Bronchial epithelial cell (primary cell): ENCODE measurements around the gene METTL25B. TPM values are rescaled to one million over a fixed set of nuclear protein-coding genes. Genes with fewer than 3 reads are reported as not detected.

ENCODE experiments used
- DNase-seq: peaks from one replicate; pipeline ENCODE4 v3.0.0-alpha.2; 2010; ENCODE audit warnings: low read depth
- FAIRE-seq: peaks from 2 replicates; lab custom pipeline; 2011; peaks lifted over from hg19 to GRCh38; lab: Jason Lieb, UNC
- H3K27me3 ChIP-seq: 2 replicates; pipeline ENCODE4 v1.5.1; 2011; ENCODE audit warnings: low read length; ENCODE audit not compliant: control insufficient read depth, insufficient read depth
- H3K36me3 ChIP-seq: 2 replicates; pipeline ENCODE4 v1.5.1; 2011; ENCODE audit warnings: low read length; ENCODE audit not compliant: control insufficient read depth, insufficient read depth
- H3K4me3 ChIP-seq: 2 replicates; pipeline ENCODE4 v1.5.1; 2011; ENCODE audit warnings: mild to moderate bottlenecking, low read depth, low read length, control low read depth
- CTCF ChIP-seq: IDR thresholded peaks from 2 replicates; pipeline ENCODE4 v1.5.1; 2011; ENCODE audit warnings: mild to moderate bottlenecking, moderate library complexity, low read length, control low read depth, inconsistent platforms; ENCODE audit not compliant: insufficient read depth, severe bottlenecking
- total RNA-seq: library from RNA; depleted of rRNA; stranded (reverse); fragments of >200 nt; gene quantifications from 2 replicates; pipeline ENCODE4 v1.2.1, GENCODE V29; 2014

Gene METTL25B
- total RNA-seq, 1 donor from 2014 or later: 14.7 TPM

- Histone ChIP-seq H3K36me3 (peaks cover 14% of the 10 kb centered on the region), H3K4me3 (peak overlapping the region; percentile 23), H3K27me3 (no peaks in the 10 kb centered on the region)
- FAIRE-seq (no peak), DNase-seq (peak; percentile 60)
- TF ChIP-seq CTCF: peak; percentile 71
These were observed 1.6 kb upstream of the METTL25B start for GRCh38 chr1:156726549-156727226.

GRCh38 chr1:156727492-156727891 is 777 bp upstream of the METTL25B start:
- Histone ChIP-seq H3K27me3 (no peaks in the 10 kb centered on the region), H3K36me3 (peaks cover 18% of the 10 kb centered on the region), H3K4me3 (peak overlapping the region; percentile 92)
- DNase-seq (no peak), FAIRE-seq (no peak)
- no peak for TF ChIP-seq CTCF

GRCh38 chr1:156728599-156729462 is 562 bp downstream of the METTL25B start, which contains the start of gene ISG20L2:
Gene ISG20L2 (minus strand): TSS chr1:156728766. CDS start chr1:156727652, 1,114 bp downstream.
- TF ChIP-seq CTCF: no peak
- FAIRE-seq (no peak), DNase-seq (peak; percentile 95)

GRCh38 chr1:156733989-156734584 is 5.8 kb downstream of the METTL25B start:
- H3K36me3 ChIP-seq: peaks cover 23% of the 10 kb centered on the region

More at GRCh38 chr1:156728599-156729462, 562 bp downstream of the METTL25B start, which contains the start of gene ISG20L2:
- Histone ChIP-seq H3K36me3 (peaks cover 14% of the 10 kb centered on the region), H3K27me3 (no peaks in the 10 kb centered on the region), H3K4me3 (peak within 1 kb of the TSS; percentile 92)

GRCh38 chr1:156738407-156738806 is 10.1 kb downstream of the METTL25B start:
- TF ChIP-seq CTCF: no peak
- H3K27me3 ChIP-seq: no peaks in the 10 kb centered on the region
- H3K4me3 ChIP-seq: no peak overlapping the region
- FAIRE-seq: no peak
- peaks cover 23% of the 10 kb centered on the region for H3K36me3 ChIP-seq
- no peak for DNase-seq

More at GRCh38 chr1:156733989-156734584, 5.8 kb downstream of the METTL25B start:
- no peak overlapping the region for H3K4me3 ChIP-seq
- FAIRE-seq (no peak), DNase-seq (no peak)
- no peaks in the 10 kb centered on the region for H3K27me3 ChIP-seq
- TF ChIP-seq CTCF: no peak
